Memory B cell (primary cell): Measurements from ENCODE around the gene ABHD6.
"Not testable (repeated sequence)": the region's sequence is repeated elsewhere in the genome, so short reads cannot be mapped to it uniquely, and the experiment has no call there.

Experiments
- ATAC-seq: fragments of 150-1000 bp; cut with Tn5 transposase; 2 replicates; pipeline ENCODE4 v1.10.0; 2021; ENCODE audit warnings: low read depth, mild to moderate bottlenecking, moderate library complexity
- DNase-seq, 2 donors: peaks; one replicate each; pipeline ENCODE4 v3.0.0; 2022; ENCODE audit warnings: low spot score in 2 of 2
- H3K27ac Mint-ChIP-seq: one replicate; pipeline ENCODE4 v1.8.0; 2022; ENCODE audit warnings: mild to moderate bottlenecking, moderate library complexity, mixed read lengths
- H3K27me3 Mint-ChIP-seq: one replicate; pipeline ENCODE4 v1.8.0; 2022; ENCODE audit warnings: mixed read lengths
- H3K36me3 Mint-ChIP-seq: one replicate; pipeline ENCODE4 v1.8.0; 2022; ENCODE audit warnings: mild to moderate bottlenecking, mixed read lengths
- H3K4me1 Mint-ChIP-seq: one replicate; pipeline ENCODE4 v1.8.0; 2022; ENCODE audit warnings: mixed read lengths
- H3K4me3 Mint-ChIP-seq: one replicate; pipeline ENCODE4 v1.8.0; 2022; ENCODE audit warnings: mild to moderate bottlenecking, moderate library complexity, mixed read lengths
- H3K9me3 Mint-ChIP-seq: one replicate; pipeline ENCODE4 v1.8.0; 2022; ENCODE audit warnings: mixed read lengths

ABHD6 gene

GRCh38 chr3:58261954-58262666, 24.5 kb downstream of the ABHD6 start:
- no peaks in the 10 kb centered on the region for H3K4me1 Mint-ChIP-seq
- no peak for DNase-seq
- H3K27me3 Mint-ChIP-seq = no peaks in the 10 kb centered on the region
- no peaks in the 10 kb centered on the region for H3K9me3 Mint-ChIP-seq
- H3K4me3 Mint-ChIP-seq = no peak overlapping the region
- peaks cover 25% of the 10 kb centered on the region for H3K36me3 Mint-ChIP-seq
- no peak for ATAC-seq
- H3K27ac Mint-ChIP-seq = no peak overlapping the region

- H3K27ac Mint-ChIP-seq = peak overlapping the region; percentile 4
- no peak for DNase-seq
- no peaks in the 10 kb centered on the region for H3K9me3 Mint-ChIP-seq
- no peaks in the 10 kb centered on the region for H3K27me3 Mint-ChIP-seq
- no peak for ATAC-seq
- H3K4me1 Mint-ChIP-seq = no peaks in the 10 kb centered on the region
- H3K4me3 Mint-ChIP-seq = no peak overlapping the region
- H3K36me3 Mint-ChIP-seq = peaks cover 18% of the 10 kb centered on the region
Measured at GRCh38 chr3:58266577-58266976, 29.0 kb downstream of the ABHD6 start.

- not testable (repeated sequence) for H3K4me1 Mint-ChIP-seq, H3K27me3 Mint-ChIP-seq, ATAC-seq, H3K9me3 Mint-ChIP-seq, DNase-seq, H3K4me3 Mint-ChIP-seq, H3K27ac Mint-ChIP-seq
- H3K36me3 Mint-ChIP-seq = peaks cover 18% of the 10 kb centered on the region
Measured at GRCh38 chr3:58267543-58267942, 30.0 kb downstream of the ABHD6 start.

GRCh38 chr3:58269356-58269755, 31.8 kb downstream of the ABHD6 start:
- DNase-seq = no peak
- Mint-ChIP-seq H3K9me3 (peaks cover 2% of the 10 kb centered on the region), H3K4me1 (no peaks in the 10 kb centered on the region), H3K36me3 (peaks cover 29% of the 10 kb centered on the region), H3K27me3 (no peaks in the 10 kb centered on the region), H3K27ac (no peak overlapping the region), H3K4me3 (no peak overlapping the region)
- ATAC-seq = no peak

- H3K4me1 Mint-ChIP-seq = no peaks in the 10 kb centered on the region
Measured at GRCh38 chr3:58270485-58270884, 32.9 kb downstream of the ABHD6 start.

GRCh38 chr3:58271901-58272501, 34.4 kb downstream of the ABHD6 start:
- Mint-ChIP-seq H3K27ac (no peak overlapping the region), H3K27me3 (no peaks in the 10 kb centered on the region), H3K4me1 (no peaks in the 10 kb centered on the region), H3K9me3 (peaks cover 2% of the 10 kb centered on the region), H3K4me3 (no peak overlapping the region), H3K36me3 (peaks cover 41% of the 10 kb centered on the region)
- DNase-seq = no peak
- no peak for ATAC-seq

More at GRCh38 chr3:58270485-58270884, 32.9 kb downstream of the ABHD6 start:
- no peak overlapping the region for H3K27ac Mint-ChIP-seq
- no peak for ATAC-seq
- peaks cover 2% of the 10 kb centered on the region for H3K9me3 Mint-ChIP-seq
- H3K36me3 Mint-ChIP-seq = peaks cover 34% of the 10 kb centered on the region
- no peak for DNase-seq
- H3K4me3 Mint-ChIP-seq = no peak overlapping the region
- no peaks in the 10 kb centered on the region for H3K27me3 Mint-ChIP-seq

- no peak overlapping the region for H3K4me3 Mint-ChIP-seq
- H3K27me3 Mint-ChIP-seq = no peaks in the 10 kb centered on the region
- no peaks in the 10 kb centered on the region for H3K4me1 Mint-ChIP-seq
- no peak for ATAC-seq
- H3K36me3 Mint-ChIP-seq = peaks cover 42% of the 10 kb centered on the region
- no peak overlapping the region for H3K27ac Mint-ChIP-seq
- DNase-seq = no peak
- peaks cover 2% of the 10 kb centered on the region for H3K9me3 Mint-ChIP-seq
Measured at GRCh38 chr3:58272891-58273290, 35.3 kb downstream of the ABHD6 start.

GRCh38 chr3:58273362-58273761, 35.8 kb downstream of the ABHD6 start:
- not testable (repeated sequence) for ATAC-seq, H3K27ac Mint-ChIP-seq, H3K27me3 Mint-ChIP-seq, H3K9me3 Mint-ChIP-seq, H3K4me3 Mint-ChIP-seq, H3K4me1 Mint-ChIP-seq, DNase-seq
- H3K36me3 Mint-ChIP-seq = peaks cover 39% of the 10 kb centered on the region

- H3K36me3 Mint-ChIP-seq = peaks cover 39% of the 10 kb centered on the region
- H3K9me3 Mint-ChIP-seq = peaks cover 2% of the 10 kb centered on the region
Measured at GRCh38 chr3:58274027-58274614, 36.5 kb downstream of the ABHD6 start.

GRCh38 chr3:58281069-58281468, 43.5 kb downstream of the ABHD6 start:
- Mint-ChIP-seq H3K4me3 (no peak overlapping the region), H3K27me3 (no peaks in the 10 kb centered on the region), H3K27ac (no peak overlapping the region), H3K36me3 (peaks cover 41% of the 10 kb centered on the region), H3K4me1 (peaks cover 5% of the 10 kb centered on the region), H3K9me3 (no peaks in the 10 kb centered on the region)
- ATAC-seq (no peak), DNase-seq (no peak)

More at GRCh38 chr3:58274027-58274614, 36.5 kb downstream of the ABHD6 start:
- no peaks in the 10 kb centered on the region for H3K27me3 Mint-ChIP-seq
- DNase-seq (no peak), ATAC-seq (no peak)
- peaks cover 2% of the 10 kb centered on the region for H3K4me1 Mint-ChIP-seq
- no peak overlapping the region for H3K4me3 Mint-ChIP-seq
- H3K27ac Mint-ChIP-seq = no peak overlapping the region

- no peak for ATAC-seq
- H3K9me3 Mint-ChIP-seq = no peaks in the 10 kb centered on the region
Measured at GRCh38 chr3:58285334-58285733, 47.7 kb downstream of the ABHD6 start.

GRCh38 chr3:58287354-58287753, 49.8 kb downstream of the ABHD6 start:
- peaks cover 21% of the 10 kb centered on the region for H3K36me3 Mint-ChIP-seq

More at GRCh38 chr3:58285334-58285733, 47.7 kb downstream of the ABHD6 start:
- Mint-ChIP-seq H3K36me3 (peaks cover 27% of the 10 kb centered on the region), H3K27me3 (no peaks in the 10 kb centered on the region), H3K4me1 (peaks cover 3% of the 10 kb centered on the region), H3K27ac (peak overlapping the region; percentile 7), H3K4me3 (no peak overlapping the region)
- DNase-seq = no peak

GRCh38 chr3:58288011-58288728, 50.6 kb downstream of the ABHD6 start:
- ATAC-seq = no peak
- H3K27me3 Mint-ChIP-seq = no peaks in the 10 kb centered on the region
- no peak for DNase-seq

More at GRCh38 chr3:58287354-58287753, 49.8 kb downstream of the ABHD6 start:
- DNase-seq = no peak
- H3K4me3 Mint-ChIP-seq = no peak overlapping the region
- no peak overlapping the region for H3K27ac Mint-ChIP-seq
- H3K9me3 Mint-ChIP-seq = no peaks in the 10 kb centered on the region
- peaks cover 3% of the 10 kb centered on the region for H3K4me1 Mint-ChIP-seq
- no peak for ATAC-seq
- H3K27me3 Mint-ChIP-seq = no peaks in the 10 kb centered on the region

More at GRCh38 chr3:58288011-58288728, 50.6 kb downstream of the ABHD6 start:
- Mint-ChIP-seq H3K27ac (peak overlapping the region; percentile 29), H3K4me3 (no peak overlapping the region), H3K9me3 (no peaks in the 10 kb centered on the region), H3K4me1 (peaks cover 3% of the 10 kb centered on the region), H3K36me3 (peaks cover 21% of the 10 kb centered on the region)
